Subcutaneous abdominal adipose tissue (tissue), 5 donors: Measurements from ENCODE around the gene LRRC27.
"Not testable (repeated sequence)": the region's sequence is repeated elsewhere in the genome, so short reads cannot be mapped to it uniquely, and the experiment has no call there.

Source experiments
- H3K27ac ChIP-seq: one replicate; pipeline ENCODE4 v1.7.0; 2013; ENCODE audit warnings: low read depth, mild to moderate bottlenecking, inconsistent platforms, low read length, moderate library complexity
- H3K27me3 ChIP-seq, 5 donors: one replicate each; pipeline ENCODE4 v1.7.0; 2013; ENCODE audit warnings: low read length in 5 of 5, inconsistent platforms in 1 of 5; ENCODE audit not compliant: control insufficient read depth in 5 of 5, insufficient read depth in 4 of 5
- H3K36me3 ChIP-seq, 5 donors: one replicate each; pipeline ENCODE4 v1.7.0; 2013; ENCODE audit warnings: low read length in 5 of 5; ENCODE audit not compliant: control insufficient read depth in 5 of 5, insufficient read depth in 5 of 5
- H3K4me1 ChIP-seq, 5 donors: one replicate each; pipeline ENCODE4 v1.7.0; 2013; ENCODE audit warnings: low read length in 5 of 5, mild to moderate bottlenecking in 3 of 5, moderate library complexity in 1 of 5; ENCODE audit not compliant: control insufficient read depth in 5 of 5, insufficient read depth in 5 of 5
- H3K4me3 ChIP-seq, 5 donors: one replicate each; pipeline ENCODE4 v1.7.0; 2013; ENCODE audit warnings: low read length in 5 of 5, low read depth in 1 of 5
- H3K9ac ChIP-seq, 5 donors: one replicate each; pipeline ENCODE4 v1.7.0; 2013; ENCODE audit warnings: low read length in 5 of 5, mild to moderate bottlenecking in 4 of 5, moderate library complexity in 3 of 5
- H3K9me3 ChIP-seq, 5 donors: one replicate each; pipeline ENCODE4 v1.7.0; 2013; ENCODE audit warnings: low read length in 5 of 5; ENCODE audit not compliant: control insufficient read depth in 5 of 5
- donor health status: healthy.
- donor health status: healthy.
- donor health status: healthy.
- donor health status: healthy.
- donor health status: healthy.

LRRC27 gene

DNA sequence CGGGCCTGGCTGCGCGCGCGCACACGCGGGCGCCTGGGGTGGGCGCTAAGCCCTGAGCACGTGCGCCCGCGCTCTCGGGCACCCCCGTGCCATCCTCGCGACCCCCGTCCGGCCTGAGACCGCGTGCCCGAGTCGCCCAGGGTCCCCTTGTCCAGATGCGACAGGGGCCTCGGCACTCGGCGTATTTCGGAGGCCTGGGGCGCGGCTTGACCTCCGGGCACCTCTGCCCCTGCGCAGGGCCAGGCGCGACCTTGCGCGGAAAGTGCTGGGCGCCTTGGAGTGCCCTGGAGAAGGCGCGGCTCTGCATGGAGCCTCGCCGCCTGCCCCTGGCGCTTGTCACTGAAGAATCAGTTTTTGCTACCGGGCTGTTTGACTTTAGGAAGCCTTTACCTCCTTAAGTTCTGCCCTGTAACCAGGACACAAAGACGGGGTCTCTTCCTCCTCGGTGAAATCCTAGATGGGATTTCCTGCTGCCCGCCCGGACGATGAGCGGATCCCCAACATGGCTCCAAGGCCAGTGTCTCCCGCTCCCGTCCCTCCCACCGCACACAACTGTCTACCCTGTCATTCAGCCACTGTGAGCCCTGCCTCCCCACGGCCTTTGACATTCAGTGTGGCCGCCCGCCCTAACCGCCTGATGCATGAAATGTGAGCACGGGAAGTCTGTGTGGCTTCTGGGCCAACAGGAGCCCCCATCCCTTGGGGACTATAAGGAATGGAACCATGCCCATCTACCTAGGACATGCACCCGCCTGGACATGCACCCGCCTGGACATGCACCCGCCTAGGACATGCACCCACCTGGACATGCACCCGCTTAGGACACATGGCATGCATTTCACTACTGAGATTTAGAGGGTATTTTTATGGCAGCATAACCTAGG lies 23.2 kb upstream of the LRRC27 start:
- H3K27me3 ChIP-seq: no peaks in the 10 kb centered on the region

DNA sequence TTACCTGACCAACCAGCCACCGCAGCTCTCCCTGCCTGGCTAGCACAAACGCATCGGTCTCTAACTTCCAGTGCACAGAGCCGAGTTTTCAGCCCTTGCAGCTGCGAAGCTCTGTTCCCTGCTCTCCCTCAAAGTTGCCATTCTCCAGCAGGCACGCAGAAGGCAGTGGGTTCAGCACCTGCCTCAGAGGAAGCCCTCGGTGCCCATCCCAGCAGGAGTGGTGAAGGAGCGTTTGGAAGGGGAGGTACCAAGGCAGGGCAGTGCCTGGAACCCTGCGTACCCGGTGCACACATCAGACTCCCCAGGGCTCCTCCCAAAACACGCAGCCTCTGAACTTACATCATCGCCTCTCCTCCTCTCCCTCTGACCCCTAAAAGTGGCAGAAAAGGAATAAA lies 22.5 kb upstream of the LRRC27 start:
- Histone ChIP-seq H3K27me3 (no peaks in the 10 kb centered on the region), H3K9me3 (peaks cover 0 to 9% (median 5%) of the 10 kb centered on the region in 5 donors), H3K4me1 (peaks cover 0 to 33% (median 26%) of the 10 kb centered on the region in 5 donors), H3K27ac (no peak overlapping the region), H3K36me3 (no peaks in the 10 kb centered on the region), H3K9ac (no peak overlapping the region), H3K4me3 (no peak overlapping the region)

More for the DNA sequence above, 23.2 kb upstream of the LRRC27 start:
- no peaks in the 10 kb centered on the region for H3K36me3 ChIP-seq
- H3K9me3 ChIP-seq: peaks cover 0 to 3% (median 1%) of the 10 kb centered on the region in 5 donors
- peak overlapping the region in 3 of 5 donors; percentile 21 to 62 (median 60) for H3K9ac ChIP-seq
- no peak overlapping the region for H3K27ac ChIP-seq
- peak overlapping the region in 4 of 5 donors; percentile 73 to 85 (median 76) for H3K4me3 ChIP-seq
- peaks cover 0 to 33% (median 26%) of the 10 kb centered on the region in 5 donors for H3K4me1 ChIP-seq

DNA sequence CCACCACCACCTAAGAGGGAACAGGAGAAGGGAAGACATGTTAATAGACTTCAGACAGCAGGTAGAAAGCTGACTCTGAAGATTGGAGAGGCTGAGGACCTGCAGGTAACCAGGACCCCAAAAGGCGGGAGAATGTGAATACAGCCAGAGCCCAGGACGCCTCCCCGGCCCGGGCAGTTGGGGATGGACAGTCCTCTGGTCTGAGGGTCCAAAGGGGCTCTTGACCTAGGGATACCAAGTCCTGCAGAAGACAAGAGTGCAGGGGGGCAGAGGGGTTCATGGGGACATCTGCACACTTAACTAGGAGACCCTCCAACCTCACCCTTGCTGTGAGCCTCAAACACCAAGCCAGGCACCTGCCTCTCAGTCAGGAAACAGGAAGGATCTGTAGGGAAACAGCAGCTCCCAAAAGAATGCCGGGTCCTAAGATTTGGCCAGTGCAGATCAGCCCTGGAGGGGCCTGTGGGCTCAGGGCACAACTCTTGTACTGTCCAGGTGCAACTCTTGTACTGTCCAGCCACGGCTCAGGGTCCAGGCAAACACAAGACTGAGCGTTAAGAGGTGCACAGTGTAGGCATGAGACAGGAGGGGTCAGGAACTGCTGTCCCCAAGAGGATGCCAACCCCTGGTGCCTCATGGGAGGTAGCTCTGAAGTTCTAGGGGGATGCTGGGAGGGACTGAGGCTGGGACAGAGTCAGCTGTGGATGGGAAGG lies 22.0 kb upstream of the LRRC27 start:
- H3K4me1 ChIP-seq: peaks cover 0 to 33% (median 26%) of the 10 kb centered on the region in 5 donors
- no peak overlapping the region for H3K9ac ChIP-seq
- no peak overlapping the region for H3K4me3 ChIP-seq
- peaks cover 0 to 10% (median 6%) of the 10 kb centered on the region in 5 donors for H3K9me3 ChIP-seq
- H3K36me3 ChIP-seq: no peaks in the 10 kb centered on the region
- no peaks in the 10 kb centered on the region for H3K27me3 ChIP-seq
- no peak overlapping the region for H3K27ac ChIP-seq

DNA sequence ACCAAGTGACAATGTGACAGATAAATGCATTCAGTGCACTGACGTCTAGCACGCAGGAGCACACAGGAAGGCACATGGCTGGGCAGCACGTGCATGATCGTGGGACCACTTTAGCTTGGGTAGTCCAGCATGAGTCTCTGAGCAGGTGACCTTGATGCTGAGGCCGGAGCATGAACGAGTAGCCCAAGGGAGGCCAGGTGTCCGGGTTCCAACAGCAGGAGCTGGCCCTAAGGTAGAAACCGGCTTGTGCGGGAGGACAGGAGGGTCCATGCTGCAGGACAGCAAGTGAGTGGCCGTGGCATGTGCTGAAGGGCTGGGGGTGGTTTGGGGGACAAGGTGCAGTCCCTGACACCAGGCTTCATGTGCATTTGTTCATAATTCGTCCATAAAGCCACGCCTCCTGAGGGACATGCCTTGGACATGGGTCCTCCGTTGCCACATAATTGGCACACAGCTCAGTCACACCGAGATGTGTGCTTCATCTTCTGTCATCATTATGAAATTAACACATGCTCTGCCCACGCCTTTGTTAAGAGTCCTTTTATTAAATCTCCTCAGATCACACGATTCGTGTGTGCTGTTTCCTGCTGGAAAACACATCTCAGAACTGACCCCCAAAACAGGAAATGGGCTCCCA lies 21.2 kb upstream of the LRRC27 start:
- H3K27ac ChIP-seq: no peak overlapping the region
- H3K9ac ChIP-seq: no peak overlapping the region
- peaks cover 0 to 10% (median 6%) of the 10 kb centered on the region in 5 donors for H3K9me3 ChIP-seq
- peaks cover 0 to 33% (median 26%) of the 10 kb centered on the region in 5 donors for H3K4me1 ChIP-seq
- H3K27me3 ChIP-seq: no peaks in the 10 kb centered on the region
- no peaks in the 10 kb centered on the region for H3K36me3 ChIP-seq
- H3K4me3 ChIP-seq: no peak overlapping the region

GRCh38 chr10:132311338-132311939 lies 20.6 kb upstream of the LRRC27 start:
- Histone ChIP-seq H3K9ac (no peak overlapping the region), H3K27me3 (no peaks in the 10 kb centered on the region), H3K27ac (no peak overlapping the region), H3K9me3 (peaks cover 0 to 10% (median 6%) of the 10 kb centered on the region in 5 donors), H3K36me3 (no peaks in the 10 kb centered on the region), H3K4me1 (peaks cover 0 to 32% (median 24%) of the 10 kb centered on the region in 5 donors), H3K4me3 (no peak overlapping the region)

- H3K4me1 ChIP-seq: peaks cover 0 to 19% (median 11%) of the 10 kb centered on the region in 5 donors
- H3K4me3 ChIP-seq: no peak overlapping the region
These were observed 18.7 kb upstream of the LRRC27 start for GRCh38 chr10:132313305-132313704.

GRCh38 chr10:132313865-132314264 lies 18.1 kb upstream of the LRRC27 start:
- H3K27ac ChIP-seq: no peak overlapping the region
- H3K36me3 ChIP-seq: no peaks in the 10 kb centered on the region
- H3K27me3 ChIP-seq: no peaks in the 10 kb centered on the region
- no peak overlapping the region for H3K9ac ChIP-seq
- H3K9me3 ChIP-seq: peaks cover 0 to 10% (median 6%) of the 10 kb centered on the region in 5 donors
- H3K4me1 ChIP-seq: peaks cover 0 to 14% (median 6%) of the 10 kb centered on the region in 5 donors
- no peak overlapping the region for H3K4me3 ChIP-seq

More at GRCh38 chr10:132313305-132313704, 18.7 kb upstream of the LRRC27 start:
- peaks cover 0 to 10% (median 6%) of the 10 kb centered on the region in 5 donors for H3K9me3 ChIP-seq
- no peaks in the 10 kb centered on the region for H3K36me3 ChIP-seq
- no peak overlapping the region for H3K27ac ChIP-seq
- H3K27me3 ChIP-seq: no peaks in the 10 kb centered on the region
- H3K9ac ChIP-seq: no peak overlapping the region

DNA sequence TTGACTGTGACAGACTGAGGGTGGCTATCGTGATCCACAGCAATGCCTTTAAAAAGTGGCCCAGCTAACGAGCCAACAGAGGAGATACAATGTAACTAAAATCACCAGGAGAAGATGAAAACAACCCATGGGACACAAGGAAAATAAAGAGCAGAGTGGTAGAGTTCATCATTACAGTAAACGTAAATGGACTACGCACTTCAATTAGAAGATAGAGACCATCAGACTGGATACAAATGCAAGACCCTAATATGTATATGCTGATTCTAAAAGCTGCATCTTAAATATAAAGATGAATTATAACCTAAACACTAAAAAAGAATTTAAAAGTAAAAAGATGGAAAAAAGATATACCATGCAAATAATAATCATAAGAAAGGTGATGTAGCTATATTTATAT lies 17.7 kb upstream of the LRRC27 start:
- Histone ChIP-seq H3K9me3 (peaks cover 0 to 10% (median 6%) of the 10 kb centered on the region in 5 donors), H3K27ac (no peak overlapping the region), H3K36me3 (no peaks in the 10 kb centered on the region), H3K4me3 (no peak overlapping the region), H3K27me3 (no peaks in the 10 kb centered on the region), H3K9ac (no peak overlapping the region), H3K4me1 (peaks cover 0 to 11% (median 1%) of the 10 kb centered on the region in 5 donors)

DNA sequence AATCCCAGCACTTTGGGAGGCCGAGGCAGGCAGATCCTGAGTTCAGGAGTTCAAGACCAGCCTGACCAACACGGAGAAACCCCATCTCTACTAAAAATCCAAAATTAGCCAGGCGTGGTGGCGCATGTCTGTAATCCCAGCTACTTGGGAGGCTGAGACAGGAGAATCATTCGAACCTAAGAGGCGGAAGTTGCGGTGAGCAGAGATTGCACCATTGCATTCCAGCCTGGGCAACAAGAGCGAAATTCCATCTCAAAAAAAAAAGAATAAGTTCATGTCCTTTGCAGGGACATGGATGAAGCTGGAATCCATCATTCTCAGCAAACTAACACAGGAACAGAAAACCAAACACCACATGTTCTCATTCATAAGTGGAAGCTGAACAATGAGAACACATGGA lies 17.1 kb upstream of the LRRC27 start:
- not testable (repeated sequence) for H3K4me3 ChIP-seq, H3K27ac ChIP-seq, H3K9me3 ChIP-seq, H3K27me3 ChIP-seq, H3K36me3 ChIP-seq, H3K9ac ChIP-seq
- H3K4me1 ChIP-seq: peaks cover 0 to 11% (median 2%) of the 10 kb centered on the region in 5 donors
